ENCODE results near the gene IL13.
"Not testable (repeated sequence)": the region's sequence is repeated elsewhere in the genome, so short reads cannot be mapped to it uniquely, and the experiment has no call there.

Gene IL13

GRCh38 chr5:132690156-132690555 lies 32.2 kb downstream of the IL13 start:
- no peak overlapping the region for H3K4me3 ChIP-seq (replicated peaks; ENCODE audit: low read depth, low read length)
- DNase-seq (ENCODE audit: low read depth): no peak
- no peak for TF ChIP-seq CTCF (IDR thresholded peaks at IDR 0.05; ENCODE audit: low read length, missing control alignments)

GRCh38 chr5:132691755-132692631 lies 34.0 kb downstream of the IL13 start:
- H3K4me3 ChIP-seq (replicated peaks; ENCODE audit: low read depth, low read length); DNase-seq (ENCODE audit: low read depth): not testable (repeated sequence)

DNA sequence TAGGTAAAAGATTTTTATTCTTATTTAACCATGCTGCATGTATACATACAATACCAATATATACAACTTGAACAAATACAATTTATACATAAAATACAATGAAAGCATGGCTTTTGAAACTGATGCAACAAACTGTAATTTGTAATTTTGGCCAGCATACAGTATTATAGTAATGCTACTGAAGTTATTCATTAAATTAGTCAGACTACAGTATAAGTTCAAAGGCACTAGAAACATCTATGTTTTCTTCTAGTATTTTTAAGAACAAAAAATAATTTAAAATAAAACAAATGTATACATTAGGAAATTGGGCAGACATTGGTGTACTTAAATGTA lies 34.6 kb downstream of the IL13 start:
- DNase-seq (ENCODE audit: low read depth): no peak
- no peak for TF ChIP-seq CTCF (IDR thresholded peaks at IDR 0.05; ENCODE audit: low read length, missing control alignments)
- no peak overlapping the region for H3K4me3 ChIP-seq (replicated peaks; ENCODE audit: low read depth, low read length)

DNA sequence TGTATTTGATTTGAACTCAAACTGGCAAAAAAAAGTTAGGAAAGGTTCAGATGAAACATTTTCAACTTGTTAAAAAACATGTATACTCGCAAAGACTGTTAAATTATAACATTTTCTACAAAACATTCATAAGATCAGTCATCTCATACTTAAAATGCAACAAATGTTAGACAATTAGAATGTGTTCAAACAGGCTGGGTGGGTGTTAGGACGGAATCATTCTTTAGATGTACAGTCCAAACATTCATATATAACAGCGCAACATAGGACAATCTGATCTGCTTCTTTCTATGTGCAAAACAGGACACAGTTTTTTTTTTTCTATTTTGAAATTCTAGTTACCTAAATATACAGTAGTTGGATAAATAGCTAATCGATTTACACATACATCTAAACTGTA lies 38.0 kb downstream of the IL13 start:
- DNase-seq (ENCODE audit: low read depth): no peak
- no peak overlapping the region for H3K4me3 ChIP-seq (replicated peaks; ENCODE audit: low read depth, low read length)
- no peak for TF ChIP-seq CTCF (IDR thresholded peaks at IDR 0.05; ENCODE audit: low read length, missing control alignments)

DNA sequence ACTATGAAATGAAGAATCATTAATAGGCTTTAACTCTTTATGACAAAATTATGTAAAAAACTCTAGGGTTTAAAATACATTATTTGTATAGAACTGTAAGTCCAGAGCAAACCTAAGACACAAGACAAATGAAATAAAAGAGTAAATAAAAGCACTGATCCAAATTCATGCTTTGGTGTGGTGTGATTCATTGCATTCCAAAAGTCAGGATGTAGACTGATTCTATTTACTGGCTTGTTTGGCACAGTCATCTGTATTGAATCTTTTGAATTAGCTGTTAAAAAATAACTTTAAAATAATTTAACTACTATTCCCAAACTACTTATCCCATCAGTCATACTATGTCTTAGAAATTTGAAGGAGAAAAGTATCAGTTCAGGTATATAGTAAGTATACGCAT lies 46.9 kb downstream of the IL13 start:
- peak; percentile 33 for DNase-seq (ENCODE audit: low read depth)
- TF ChIP-seq CTCF (IDR thresholded peaks at IDR 0.05; ENCODE audit: low read length, missing control alignments): no peak
- H3K4me3 ChIP-seq (replicated peaks; ENCODE audit: low read depth, low read length): no peak overlapping the region

DNA sequence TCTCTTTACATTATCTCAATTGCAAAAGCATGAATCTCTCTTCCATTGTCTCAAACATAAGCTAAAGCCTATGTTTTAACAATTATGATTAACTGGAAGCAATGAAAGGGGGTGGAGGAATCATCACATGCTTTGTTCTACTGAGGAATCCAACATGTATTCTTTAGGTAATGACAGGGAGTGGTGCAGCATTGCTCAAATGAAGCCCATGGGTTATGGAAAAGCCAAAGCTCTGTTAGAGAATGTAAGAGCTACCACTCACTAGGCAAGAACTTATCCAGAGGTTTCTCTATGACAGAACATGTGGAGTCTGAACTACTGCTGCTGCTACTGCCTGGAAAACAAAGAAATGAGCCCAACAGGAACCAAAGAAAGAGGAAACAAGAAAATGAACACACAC lies 50.7 kb downstream of the IL13 start:
- no peak for TF ChIP-seq CTCF (IDR thresholded peaks at IDR 0.05; ENCODE audit: low read length, missing control alignments)
- no peak for DNase-seq (ENCODE audit: low read depth)

More for the DNA sequence above, 50.7 kb downstream of the IL13 start:
- no peak overlapping the region for H3K4me3 ChIP-seq (replicated peaks; ENCODE audit: low read depth, low read length)

Data from fibroblast of pulmonary artery (primary cell).